Keratinocyte (primary cell): Measurements from ENCODE around the gene NPLOC4. TPM values are rescaled to one million over a fixed set of nuclear protein-coding genes. Genes with fewer than 3 reads are reported as not detected.

ENCODE experiments used
- DNase-seq: peaks from one replicate; pipeline ENCODE4 v3.0.0-alpha.2; 2011; ENCODE audit warnings: low read depth, missing footprints, low spot score
- FAIRE-seq: peaks from 2 replicates; lab custom pipeline; 2011; peaks lifted over from hg19 to GRCh38; lab: Jason Lieb, UNC
- H2AFZ ChIP-seq: 2 replicates; pipeline ENCODE4 v1.6.0; 2012; ENCODE audit warnings: low read length, control low read depth, inconsistent platforms; ENCODE audit not compliant: control insufficient read depth
- H3K27ac ChIP-seq: 2 replicates; pipeline ENCODE4 v1.5.1; 2011; ENCODE audit warnings: low read length; ENCODE audit not compliant: control insufficient read depth, insufficient read depth
- H3K27me3 ChIP-seq: 3 replicates; pipeline ENCODE4 v1.6.0; 2011; ENCODE audit warnings: low read length; ENCODE audit not compliant: control insufficient read depth, insufficient read depth; ENCODE audit errors: extremely low read depth
- H3K36me3 ChIP-seq, 2 experiments: 2 replicates in 1 of 2; 3 replicates in 1 of 2; pipeline ENCODE4 v1.5.1; 2011; ENCODE audit warnings: low read length in 2 of 2, mild to moderate bottlenecking in 1 of 2; ENCODE audit not compliant: control insufficient read depth in 2 of 2, insufficient read depth in 2 of 2; ENCODE audit errors: extremely low read depth in 1 of 2
- H3K4me1 ChIP-seq: 3 replicates; pipeline ENCODE4 v1.5.1; 2011; ENCODE audit warnings: low read length; ENCODE audit not compliant: control insufficient read depth, insufficient read depth; ENCODE audit errors: extremely low read depth
- H3K4me2 ChIP-seq: 3 replicates; pipeline ENCODE4 v1.6.0; 2011; ENCODE audit warnings: low read depth, low read length; ENCODE audit not compliant: control insufficient read depth, insufficient read depth; ENCODE audit errors: extremely low read depth
- H3K4me3 ChIP-seq, 3 experiments: fragments of 200-600 bp in 1 of 3; sonication (generic) in 1 of 3; 2 replicates in 2 of 3; 3 replicates in 1 of 3; pipeline ENCODE4 v1.5.1; 2011 to 2016; ENCODE audit warnings: low read length in 3 of 3, mild to moderate bottlenecking in 3 of 3, control low read depth in 2 of 3, inconsistent platforms in 1 of 3, low read depth in 1 of 3, mixed read lengths in 1 of 3, mixed run types in 1 of 3, moderate library complexity in 1 of 3; ENCODE audit not compliant: control insufficient read depth in 2 of 3, insufficient read depth in 2 of 3; ENCODE audit errors: extremely low read depth in 1 of 3
- H3K79me2 ChIP-seq: 2 replicates; pipeline ENCODE4 v1.6.0; 2012; ENCODE audit warnings: low read length; ENCODE audit not compliant: control insufficient read depth, insufficient read depth
- H3K9ac ChIP-seq: 3 replicates; pipeline ENCODE4 v1.6.0; 2011; ENCODE audit warnings: low read length; ENCODE audit not compliant: control insufficient read depth, insufficient read depth; ENCODE audit errors: extremely low read depth
- H3K9me1 ChIP-seq: 3 replicates; pipeline ENCODE4 v1.6.0; 2011; ENCODE audit warnings: low read length; ENCODE audit not compliant: control insufficient read depth, insufficient read depth; ENCODE audit errors: extremely low read depth
- H3K9me3 ChIP-seq: 2 replicates; pipeline ENCODE4 v1.5.1; 2012; ENCODE audit warnings: low read depth, low read length; ENCODE audit not compliant: control insufficient read depth
- H4K20me1 ChIP-seq: 3 replicates; pipeline ENCODE4 v1.6.0; 2011; ENCODE audit warnings: low read length; ENCODE audit not compliant: control insufficient read depth, insufficient read depth; ENCODE audit errors: extremely low read depth
- CTCF ChIP-seq, 3 experiments: IDR thresholded peaks in 1 of 3; conservative IDR thresholded peaks in 1 of 3; optimal IDR thresholded peaks in 1 of 3; 2 replicates in 2 of 3; 3 replicates in 1 of 3; pipeline versions ENCODE3 to v1.5.1; 2011; ENCODE audit warnings: low read length in 3 of 3, mild to moderate bottlenecking in 3 of 3, moderate library complexity in 2 of 3, control low read depth in 1 of 3, inconsistent platforms in 1 of 3; ENCODE audit not compliant: insufficient read depth in 2 of 3; ENCODE audit errors: extremely low read depth in 1 of 3
- EZH2 ChIP-seq: IDR thresholded peaks from one replicate; pipeline ENCODE4 v1.6.1; 2012; ENCODE audit warnings: inconsistent platforms, mild to moderate bottlenecking, low read length, moderate library complexity
- dilution Hi-C: fragments of 300-500 bp; cut with MboI; formaldehyde crosslinking; loops from one replicate; pipeline ENCODE4 v1.7.0; 2020; ENCODE audit warnings: low sequenced_read_pairs; ENCODE audit not compliant: extremely low pct_ligation_motif_present
- polyA plus RNA-seq, 5 experiments: library from polyadenylated mRNA; depleted of rRNA in 3 of 5; stranded (reverse) in 3 of 5; stranded (forward) in 1 of 5; unstranded in 1 of 5; fragments of >200 nt; gene quantifications; 1 replicate in 1 of 5; 2 replicates in 3 of 5; 3 replicates in 1 of 5; pipeline versions ENCODE4 v1.2.1 to v1.2.3, GENCODE V29; 2011 to 2012; ENCODE audit warnings: missing spikeins in 2 of 5, low read depth in 1 of 5, low replicate concordance in 1 of 5

Gene NPLOC4
- polyA plus RNA-seq, 1 donor (not counting 4 experiments of a cell fraction or from before 2014, with no cell fraction given) = 64.0 TPM

GRCh38 chr17:81527591-81528383 is 109.1 kb downstream of the NPLOC4 start, which contains the start of gene FSCN2:
Gene FSCN2 (plus strand): TSS chr17:81528377. CDS start chr17:81528532, 155 bp downstream.
- Histone ChIP-seq H3K36me3 (no peaks in the 10 kb centered on the region), H3K4me2 (no peak within 1 kb of the TSS), H4K20me1 (peaks cover 3% of the 10 kb centered on the region), H3K27ac (no peak within 1 kb of the TSS), H3K79me2 (no peaks in the 10 kb centered on the region), H3K4me1 (no peaks in the 10 kb centered on the region), H3K9me3 (peaks cover 2% of the 10 kb centered on the region), H2AFZ (no peak within 1 kb of the TSS), H3K9ac (no peak within 1 kb of the TSS), H3K9me1 (no peaks in the 10 kb centered on the region), H3K4me3 (no peak within 1 kb of the TSS), H3K27me3 (peaks cover 52% of the 10 kb centered on the region)
- DNase-seq = no peak
- no peak for TF ChIP-seq CTCF (optimal IDR thresholded peaks at IDR 0.05 in 1 of 3, IDR thresholded peaks at IDR 0.05 in 1 of 3, conservative IDR thresholded peaks at IDR 0.05 in 1 of 3; ENCODE audit: extremely low read depth in 1 of 3, insufficient read depth in 2 of 3, low read length in 3 of 3)
- TF ChIP-seq EZH2 = peak; percentile 32
- no peak for FAIRE-seq
- dilution Hi-C loops = no loop called here

GRCh38 chr17:81526662-81527571 is 110.0 kb downstream of the NPLOC4 start:
- Histone ChIP-seq H3K27ac (no peak overlapping the region), H3K9ac (no peak overlapping the region), H3K9me1 (no peaks in the 10 kb centered on the region), H3K4me3 (no peak overlapping the region), H3K36me3 (no peaks in the 10 kb centered on the region), H3K4me1 (no peaks in the 10 kb centered on the region), H3K27me3 (peaks cover 60% of the 10 kb centered on the region), H4K20me1 (peaks cover 3% of the 10 kb centered on the region), H3K4me2 (no peak overlapping the region), H2AFZ (no peak overlapping the region), H3K79me2 (no peaks in the 10 kb centered on the region), H3K9me3 (peaks cover 2% of the 10 kb centered on the region)
- DNase-seq (no peak), FAIRE-seq (no peak)
- dilution Hi-C loops = no loop called here
- TF ChIP-seq EZH2 (no peak), CTCF (optimal IDR thresholded peaks at IDR 0.05 in 1 of 3, IDR thresholded peaks at IDR 0.05 in 1 of 3, conservative IDR thresholded peaks at IDR 0.05 in 1 of 3; ENCODE audit: extremely low read depth in 1 of 3, insufficient read depth in 2 of 3, low read length in 3 of 3) (no peak)
